Bronchial epithelial cell (primary cell): ENCODE measurements around the gene L1CAM. TPM values are rescaled to one million over a fixed set of nuclear protein-coding genes. Genes with fewer than 3 reads are reported as not detected.
"Not testable (repeated sequence)": the region's sequence is repeated elsewhere in the genome, so short reads cannot be mapped to it uniquely, and the experiment has no call there.

Source experiments
- DNase-seq: peaks from one replicate; pipeline ENCODE4 v3.0.0-alpha.2; 2010; ENCODE audit warnings: low read depth
- FAIRE-seq: peaks from 2 replicates; lab custom pipeline; 2011; peaks lifted over from hg19 to GRCh38; lab: Jason Lieb, UNC
- H3K27me3 ChIP-seq: 2 replicates; pipeline ENCODE4 v1.5.1; 2011; ENCODE audit warnings: low read length; ENCODE audit not compliant: control insufficient read depth, insufficient read depth
- H3K36me3 ChIP-seq: 2 replicates; pipeline ENCODE4 v1.5.1; 2011; ENCODE audit warnings: low read length; ENCODE audit not compliant: control insufficient read depth, insufficient read depth
- H3K4me3 ChIP-seq: 2 replicates; pipeline ENCODE4 v1.5.1; 2011; ENCODE audit warnings: mild to moderate bottlenecking, low read depth, low read length, control low read depth
- total RNA-seq: library from RNA; depleted of rRNA; stranded (reverse); fragments of >200 nt; gene quantifications from 2 replicates; pipeline ENCODE4 v1.2.1, GENCODE V29; 2014
- TF ChIP-seq, protein P1 (sequence below): IDR thresholded peaks from 2 replicates; pipeline ENCODE4 v1.5.1; 2011; ENCODE audit warnings: mild to moderate bottlenecking, moderate library complexity, low read length, control low read depth, inconsistent platforms; ENCODE audit not compliant: insufficient read depth, severe bottlenecking

Gene L1CAM
- total RNA-seq, 1 donor from 2014 or later, result 0.26 TPM

DNA sequence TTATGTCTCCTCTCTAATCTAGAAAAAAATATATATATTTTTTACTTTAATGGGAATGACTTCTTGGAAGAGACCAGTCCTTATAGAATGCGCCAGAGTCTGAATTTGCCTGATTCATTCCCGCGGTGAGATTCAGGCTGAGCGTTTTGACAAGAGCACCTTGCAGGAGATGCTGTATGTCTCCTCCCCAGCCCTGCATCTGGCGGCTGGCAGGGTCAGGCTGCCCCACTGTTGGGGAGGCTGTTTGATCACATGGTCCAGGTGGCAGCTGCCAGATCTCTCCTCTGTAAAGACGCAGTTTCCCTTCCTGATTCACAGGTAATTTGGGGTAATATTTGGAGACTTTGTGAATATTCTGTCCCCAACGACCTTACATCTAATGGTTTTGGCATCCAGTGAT, 65.4 kb downstream of the L1CAM start:
- FAIRE-seq (no peak), DNase-seq (no peak)
- Histone ChIP-seq H3K27me3 (no peaks in the 10 kb centered on the region), H3K36me3 (no peaks in the 10 kb centered on the region), H3K4me3 (no peak overlapping the region)
- TF ChIP-seq, protein P1, sequence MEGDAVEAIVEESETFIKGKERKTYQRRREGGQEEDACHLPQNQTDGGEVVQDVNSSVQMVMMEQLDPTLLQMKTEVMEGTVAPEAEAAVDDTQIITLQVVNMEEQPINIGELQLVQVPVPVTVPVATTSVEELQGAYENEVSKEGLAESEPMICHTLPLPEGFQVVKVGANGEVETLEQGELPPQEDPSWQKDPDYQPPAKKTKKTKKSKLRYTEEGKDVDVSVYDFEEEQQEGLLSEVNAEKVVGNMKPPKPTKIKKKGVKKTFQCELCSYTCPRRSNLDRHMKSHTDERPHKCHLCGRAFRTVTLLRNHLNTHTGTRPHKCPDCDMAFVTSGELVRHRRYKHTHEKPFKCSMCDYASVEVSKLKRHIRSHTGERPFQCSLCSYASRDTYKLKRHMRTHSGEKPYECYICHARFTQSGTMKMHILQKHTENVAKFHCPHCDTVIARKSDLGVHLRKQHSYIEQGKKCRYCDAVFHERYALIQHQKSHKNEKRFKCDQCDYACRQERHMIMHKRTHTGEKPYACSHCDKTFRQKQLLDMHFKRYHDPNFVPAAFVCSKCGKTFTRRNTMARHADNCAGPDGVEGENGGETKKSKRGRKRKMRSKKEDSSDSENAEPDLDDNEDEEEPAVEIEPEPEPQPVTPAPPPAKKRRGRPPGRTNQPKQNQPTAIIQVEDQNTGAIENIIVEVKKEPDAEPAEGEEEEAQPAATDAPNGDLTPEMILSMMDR, result no peak

DNA sequence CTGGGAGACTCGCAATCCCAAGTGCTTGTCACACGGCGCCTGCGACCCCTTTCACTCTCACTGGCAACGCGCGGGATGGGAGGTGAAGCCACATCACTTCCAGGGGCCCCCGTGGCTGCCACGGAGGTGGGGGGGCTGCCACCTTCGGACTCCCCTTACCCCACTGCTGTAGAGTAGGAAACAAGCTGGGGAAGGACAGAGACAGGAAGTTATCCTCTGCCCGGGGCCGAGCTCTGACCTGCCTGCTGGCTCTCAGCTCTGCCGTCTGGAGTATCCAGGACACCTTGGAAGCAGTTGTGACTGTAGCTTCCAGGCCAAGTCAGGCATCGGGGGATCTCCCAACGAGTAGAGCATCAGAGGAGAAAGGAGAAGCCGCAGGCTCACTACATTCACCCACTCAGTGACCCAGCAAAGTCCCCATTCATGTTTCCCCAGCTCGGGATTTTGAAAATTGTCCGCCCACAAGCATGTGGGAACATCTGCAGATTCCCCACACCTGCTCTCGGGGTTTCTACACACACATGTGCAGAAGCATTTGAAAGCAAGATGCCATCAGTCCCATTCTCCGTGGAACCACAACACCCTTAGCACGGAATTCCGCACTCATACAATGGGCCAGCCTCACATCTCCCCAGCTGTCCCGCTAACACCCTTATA, 66.5 kb downstream of the L1CAM start:
- H3K27me3 ChIP-seq, result no peaks in the 10 kb centered on the region

DNA sequence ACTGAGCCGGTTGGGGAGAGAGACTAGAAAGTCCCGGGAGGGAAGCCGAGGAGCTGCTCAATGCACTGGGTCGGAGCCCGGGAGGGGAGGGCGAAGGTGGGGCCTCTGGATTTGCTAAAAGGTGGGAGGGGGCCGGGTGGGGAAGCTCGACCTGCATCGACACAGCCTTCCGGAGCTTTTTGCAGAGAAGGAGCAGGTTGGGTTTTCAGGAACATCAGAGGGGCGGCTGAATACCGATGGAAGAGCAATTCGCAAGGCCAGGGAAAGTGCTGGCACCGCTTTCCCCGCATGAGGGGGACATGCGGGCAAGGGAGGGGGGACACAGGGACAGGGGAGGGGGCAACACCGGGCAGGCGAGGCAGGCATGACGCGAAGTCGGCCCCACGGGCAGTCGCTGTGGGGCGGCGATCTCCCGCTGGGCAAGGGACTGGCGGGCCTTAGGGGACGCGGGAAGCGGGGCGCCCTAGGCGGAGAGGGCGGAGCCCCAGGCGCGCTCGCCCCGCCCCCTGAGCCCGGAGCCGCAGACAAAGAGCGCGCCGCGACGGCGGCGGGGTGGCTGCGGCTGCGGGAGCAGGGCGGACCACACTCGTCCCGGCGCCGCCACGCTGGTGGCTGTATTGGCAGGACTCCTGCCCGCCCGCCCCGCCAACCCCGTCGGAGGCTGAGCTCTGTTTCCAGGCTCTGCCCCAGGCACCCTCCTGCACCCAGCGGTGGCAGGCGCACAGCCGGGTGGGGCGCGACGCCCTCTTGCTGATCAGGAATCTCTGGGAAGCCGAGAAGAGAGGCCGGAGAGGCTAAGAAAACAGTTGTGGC, 67.2 kb downstream of the L1CAM start:
- no peak for DNase-seq
- no peak overlapping the region for H3K4me3 ChIP-seq
- TF ChIP-seq, protein P1, result no peak
- H3K36me3 ChIP-seq, result no peaks in the 10 kb centered on the region
- no peak for FAIRE-seq
- H3K27me3 ChIP-seq, result no peaks in the 10 kb centered on the region

More for the DNA sequence above, 66.5 kb downstream of the L1CAM start:
- TF ChIP-seq, protein P1, result no peak
- H3K4me3 ChIP-seq, result no peak overlapping the region
- FAIRE-seq (no peak), DNase-seq (no peak)
- H3K36me3 ChIP-seq, result no peaks in the 10 kb centered on the region

DNA sequence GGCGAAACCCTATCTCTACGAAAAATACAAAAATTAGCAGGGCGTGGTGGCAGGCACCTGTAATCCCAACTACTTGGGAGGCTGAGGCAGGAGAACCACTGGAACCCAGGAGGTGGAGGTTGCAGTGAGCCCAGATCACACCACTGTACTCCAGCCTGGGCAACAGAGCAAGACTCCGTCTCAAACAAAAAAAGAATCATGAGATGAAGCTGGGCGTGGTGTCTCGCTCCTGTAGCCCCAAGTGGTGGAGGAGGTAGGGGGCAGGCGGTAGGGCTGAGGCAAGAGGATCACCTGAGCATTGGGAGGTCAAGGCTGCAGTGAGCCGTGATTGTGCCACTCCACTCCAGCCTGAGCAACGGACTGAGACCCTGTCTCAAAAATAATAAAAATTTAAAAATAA, 67.9 kb downstream of the L1CAM start:
- not testable (repeated sequence) for DNase-seq, H3K4me3 ChIP-seq, H3K27me3 ChIP-seq, H3K36me3 ChIP-seq, FAIRE-seq

DNA sequence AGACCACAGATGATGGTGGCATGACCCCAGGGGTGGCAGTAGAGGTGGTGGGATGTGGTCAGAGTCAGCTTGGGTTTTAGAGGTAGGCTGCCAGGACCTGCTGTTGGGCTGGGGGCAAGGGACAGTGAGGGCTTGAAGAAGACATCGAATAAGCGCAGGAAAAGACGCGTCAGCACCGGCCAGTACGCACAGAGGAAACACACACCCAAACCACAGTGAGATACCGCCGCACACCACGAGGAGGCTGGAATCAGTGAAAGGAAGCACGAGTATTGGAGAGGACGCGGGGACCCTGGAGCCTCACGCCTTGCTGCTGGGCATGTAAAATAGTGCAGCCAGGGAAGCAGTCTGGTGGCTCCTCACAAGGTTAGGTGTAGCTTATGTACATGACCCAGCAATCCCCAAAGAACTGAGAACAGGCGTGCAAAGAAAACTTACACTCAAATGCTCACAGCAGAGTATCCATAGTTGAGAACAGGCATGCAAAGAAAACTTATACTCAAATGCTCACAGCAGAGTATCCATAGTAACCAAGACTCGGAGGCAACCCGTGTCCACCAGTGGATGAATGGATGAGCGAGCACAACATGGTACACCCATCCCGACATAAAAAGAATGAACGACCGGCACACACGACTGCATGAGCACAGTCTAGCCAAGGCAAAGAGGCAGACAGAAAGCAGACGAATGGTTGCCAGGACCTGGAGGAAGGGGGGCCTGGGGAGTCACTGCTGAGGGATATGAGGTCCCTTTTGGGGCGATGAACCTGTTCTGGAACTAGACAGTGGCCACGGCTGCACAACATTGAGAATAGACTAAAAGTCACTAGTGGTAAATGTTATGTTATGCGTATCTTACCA, 68.9 kb downstream of the L1CAM start:
- Histone ChIP-seq H3K36me3 (no peaks in the 10 kb centered on the region), H3K4me3 (no peak overlapping the region), H3K27me3 (no peaks in the 10 kb centered on the region)
- TF ChIP-seq, protein P1, result no peak
- DNase-seq (no peak), FAIRE-seq (peak; percentile 68)
